Natural killer cell treated with Interleukin-12 subunit alpha and Interleukin-12 subunit beta and Interleukin-15 and Interleukin-18, amount 100 ng/mL, for 72 hours (primary cell): ENCODE results near the gene APIP. TPM values are rescaled to one million over a fixed set of nuclear protein-coding genes. Genes with fewer than 3 reads are reported as not detected.
"Not testable (repeated sequence)": the region's sequence is repeated elsewhere in the genome, so short reads cannot be mapped to it uniquely, and the experiment has no call there.

Experiments used
- ATAC-seq, 2 donors: fragments of 150-1000 bp; cut with Tn5 transposase in 1 of 2; sonication (Bioruptor Pico), chemical (Tn5 transposase) in 1 of 2; 2 replicates each; pipeline ENCODE4 v1.10.0; 2021
- DNase-seq: peaks from one replicate; pipeline ENCODE4 v3.0.0; 2022; ENCODE audit warnings: low spot score
- H3K27ac Mint-ChIP-seq, 2 donors: 1 replicate in 1 of 2; 2 replicates in 1 of 2; pipeline ENCODE4 v1.8.0; 2022; ENCODE audit warnings: mixed read lengths in 2 of 2, mild to moderate bottlenecking in 1 of 2, moderate library complexity in 1 of 2
- H3K27me3 Mint-ChIP-seq, 2 donors: 1 replicate in 1 of 2; 2 replicates in 1 of 2; pipeline ENCODE4 v1.8.0; 2022; ENCODE audit warnings: mixed read lengths in 2 of 2
- H3K36me3 Mint-ChIP-seq: one replicate; pipeline ENCODE4 v1.8.0; 2022; ENCODE audit warnings: mixed read lengths
- H3K4me1 Mint-ChIP-seq, 2 donors: 1 replicate in 1 of 2; 2 replicates in 1 of 2; pipeline ENCODE4 v1.8.0; 2022; ENCODE audit warnings: low read depth in 2 of 2, mixed read lengths in 2 of 2, mild to moderate bottlenecking in 1 of 2
- H3K4me3 Mint-ChIP-seq: one replicate; pipeline ENCODE4 v1.8.0; 2022; ENCODE audit warnings: mixed read lengths
- H3K9me3 Mint-ChIP-seq: 2 replicates; pipeline ENCODE4 v1.8.0; 2022; ENCODE audit warnings: mixed read lengths
- total RNA-seq, 2 donors: library from RNA; stranded (reverse); gene quantifications; one replicate each; pipeline ENCODE4 v1.2.3, GENCODE V29; 2022

The APIP gene
- total RNA-seq, 2 donors from 2014 or later, result 26.0 to 28.4 TPM

GRCh38 chr11:34913556-34913955, 2.6 kb downstream of the APIP start:
- not testable (repeated sequence) for H3K9me3 Mint-ChIP-seq, H3K36me3 Mint-ChIP-seq, H3K4me3 Mint-ChIP-seq, H3K27ac Mint-ChIP-seq, ATAC-seq, DNase-seq, H3K27me3 Mint-ChIP-seq
- peaks cover 24 to 34% of the 10 kb centered on the region in 2 donors for H3K4me1 Mint-ChIP-seq

DNA sequence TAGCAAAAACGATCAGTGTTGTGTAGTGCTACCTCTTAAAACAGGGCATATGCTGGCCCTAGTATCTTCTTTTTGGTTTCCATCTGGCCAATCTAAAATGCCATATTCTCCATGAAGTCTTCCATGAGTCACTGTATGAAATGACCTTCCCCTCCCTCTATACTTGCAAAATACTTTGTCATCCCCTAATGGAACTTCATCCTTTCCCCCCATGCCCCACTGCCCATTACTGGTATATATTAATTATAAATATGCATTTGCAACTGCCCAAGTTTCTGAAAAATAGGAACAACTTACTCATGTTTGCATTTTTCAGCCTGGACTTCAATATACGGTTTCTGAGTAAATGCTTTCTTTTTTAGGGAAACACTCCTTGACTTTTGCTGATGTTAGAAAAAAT, 4.5 kb downstream of the APIP start:
- no peaks in the 10 kb centered on the region for H3K27me3 Mint-ChIP-seq
- H3K4me1 Mint-ChIP-seq, result peaks cover 13 to 16% of the 10 kb centered on the region in 2 donors
- no peak for ATAC-seq
- no peak for DNase-seq
- H3K4me3 Mint-ChIP-seq, result no peak overlapping the region
- H3K36me3 Mint-ChIP-seq, result no peaks in the 10 kb centered on the region
- H3K9me3 Mint-ChIP-seq, result no peaks in the 10 kb centered on the region
- no peak overlapping the region for H3K27ac Mint-ChIP-seq

- Mint-ChIP-seq H3K4me3 (no peak overlapping the region), H3K9me3 (no peaks in the 10 kb centered on the region), H3K27me3 (no peaks in the 10 kb centered on the region), H3K36me3 (no peaks in the 10 kb centered on the region), H3K4me1 (peaks cover 13 to 14% of the 10 kb centered on the region in 2 donors), H3K27ac (no peak overlapping the region)
- no peak for ATAC-seq
- DNase-seq, result no peak
These were observed 5.4 kb downstream of the APIP start for GRCh38 chr11:34910817-34911216.

GRCh38 chr11:34909955-34910354, 6.2 kb downstream of the APIP start:
- Mint-ChIP-seq H3K9me3 (no peaks in the 10 kb centered on the region), H3K4me3 (no peak overlapping the region), H3K36me3 (no peaks in the 10 kb centered on the region), H3K27me3 (no peaks in the 10 kb centered on the region), H3K27ac (no peak overlapping the region), H3K4me1 (peaks cover 6 to 7% of the 10 kb centered on the region in 2 donors)
- no peak for DNase-seq
- peak in 1 of 2 donors; percentile 73 for ATAC-seq

GRCh38 chr11:34909415-34909814, 6.8 kb downstream of the APIP start:
- no peak for ATAC-seq
- H3K27me3 Mint-ChIP-seq, result no peaks in the 10 kb centered on the region
- peaks cover 9 to 11% of the 10 kb centered on the region in 2 donors for H3K4me1 Mint-ChIP-seq

DNA sequence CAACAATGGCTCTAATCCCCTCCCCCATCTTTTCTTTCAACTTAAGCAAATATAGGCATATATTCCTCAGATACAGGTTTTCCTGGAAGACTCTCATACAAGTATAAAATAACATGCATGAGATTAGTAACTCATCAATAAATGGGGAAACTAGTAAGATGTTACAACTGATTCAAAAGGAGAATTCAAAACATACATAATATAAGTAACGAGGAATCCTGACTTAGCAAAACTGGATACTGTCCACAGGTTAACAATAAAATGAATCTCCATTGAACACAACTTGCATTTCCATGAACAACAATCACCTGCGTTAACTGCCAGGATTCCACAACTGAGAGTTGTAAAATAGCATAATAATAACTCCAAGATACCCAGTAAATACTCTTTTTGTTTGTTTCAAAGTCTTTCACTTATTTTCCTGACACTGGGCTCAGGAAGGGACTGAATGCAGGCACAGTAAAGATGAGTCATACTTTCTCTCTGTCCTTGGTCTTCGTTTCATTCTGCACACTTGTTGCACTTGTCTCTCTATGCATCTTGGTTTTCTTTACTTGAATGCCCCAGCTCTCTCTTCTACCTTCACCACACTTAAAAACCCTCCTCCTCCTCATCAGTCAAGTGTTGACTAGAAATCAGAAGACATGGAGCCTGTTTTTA, 8.1 kb downstream of the APIP start:
- no peak overlapping the region for H3K27ac Mint-ChIP-seq
- ATAC-seq (no peak), DNase-seq (no peak)
- H3K4me1 Mint-ChIP-seq, result peaks cover 7 to 8% of the 10 kb centered on the region in 2 donors
- H3K4me3 Mint-ChIP-seq, result no peak overlapping the region
- H3K27me3 Mint-ChIP-seq, result no peaks in the 10 kb centered on the region
- H3K36me3 Mint-ChIP-seq, result no peaks in the 10 kb centered on the region
- H3K9me3 Mint-ChIP-seq, result no peaks in the 10 kb centered on the region

More at GRCh38 chr11:34909415-34909814, 6.8 kb downstream of the APIP start:
- Mint-ChIP-seq H3K27ac (no peak overlapping the region), H3K4me3 (no peak overlapping the region), H3K9me3 (no peaks in the 10 kb centered on the region), H3K36me3 (no peaks in the 10 kb centered on the region)
- no peak for DNase-seq

- H3K9me3 Mint-ChIP-seq, result no peaks in the 10 kb centered on the region
- DNase-seq (no peak), ATAC-seq (no peak)
- no peak overlapping the region for H3K4me3 Mint-ChIP-seq
- no peaks in the 10 kb centered on the region for H3K27me3 Mint-ChIP-seq
- H3K27ac Mint-ChIP-seq, result no peak overlapping the region
- H3K36me3 Mint-ChIP-seq, result peaks cover 3% of the 10 kb centered on the region
- H3K4me1 Mint-ChIP-seq, result peaks cover 4 to 8% of the 10 kb centered on the region in 2 donors
These were observed 10.5 kb downstream of the APIP start for GRCh38 chr11:34905666-34906065.

DNA sequence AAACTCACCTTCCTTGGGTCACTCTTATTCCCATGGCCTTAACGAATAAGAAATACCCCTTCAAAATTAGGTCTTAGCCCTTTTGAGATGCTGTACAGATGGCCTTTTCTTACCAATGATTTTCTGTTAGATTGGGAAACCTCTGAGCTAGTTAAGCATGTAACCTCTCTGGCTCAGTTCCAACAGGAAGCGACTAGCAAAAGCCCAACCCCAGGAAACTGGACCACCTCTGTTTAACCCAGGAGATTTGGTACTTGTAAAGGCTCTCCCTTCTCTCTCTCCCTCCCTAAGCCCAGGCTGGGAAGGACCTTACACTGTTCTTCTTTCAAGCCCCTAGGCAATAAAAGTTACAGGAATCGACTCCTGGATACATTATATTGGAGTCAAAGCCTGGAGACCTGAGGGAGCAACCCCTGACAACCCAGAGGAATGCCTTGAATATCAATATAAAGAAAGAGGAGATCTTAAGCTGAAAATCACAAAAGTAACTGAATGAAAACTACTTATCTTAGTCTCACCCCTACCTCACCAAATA, 11.7 kb downstream of the APIP start:
- no peak overlapping the region for H3K4me3 Mint-ChIP-seq
- ATAC-seq (no peak), DNase-seq (no peak)
- H3K4me1 Mint-ChIP-seq, result peaks cover 4 to 8% of the 10 kb centered on the region in 2 donors
- H3K9me3 Mint-ChIP-seq, result peaks cover 7% of the 10 kb centered on the region
- no peaks in the 10 kb centered on the region for H3K27me3 Mint-ChIP-seq
- peaks cover 15% of the 10 kb centered on the region for H3K36me3 Mint-ChIP-seq
- H3K27ac Mint-ChIP-seq, result no peak overlapping the region

- H3K27me3 Mint-ChIP-seq, result no peaks in the 10 kb centered on the region
- DNase-seq (no peak), ATAC-seq (no peak)
- peaks cover 4 to 6% of the 10 kb centered on the region in 2 donors for H3K4me1 Mint-ChIP-seq
- H3K27ac Mint-ChIP-seq, result no peak overlapping the region
- peaks cover 18% of the 10 kb centered on the region for H3K9me3 Mint-ChIP-seq
- no peak overlapping the region for H3K4me3 Mint-ChIP-seq
- H3K36me3 Mint-ChIP-seq, result peaks cover 38% of the 10 kb centered on the region
These were observed 16.6 kb downstream of the APIP start for GRCh38 chr11:34899633-34900016.

DNA sequence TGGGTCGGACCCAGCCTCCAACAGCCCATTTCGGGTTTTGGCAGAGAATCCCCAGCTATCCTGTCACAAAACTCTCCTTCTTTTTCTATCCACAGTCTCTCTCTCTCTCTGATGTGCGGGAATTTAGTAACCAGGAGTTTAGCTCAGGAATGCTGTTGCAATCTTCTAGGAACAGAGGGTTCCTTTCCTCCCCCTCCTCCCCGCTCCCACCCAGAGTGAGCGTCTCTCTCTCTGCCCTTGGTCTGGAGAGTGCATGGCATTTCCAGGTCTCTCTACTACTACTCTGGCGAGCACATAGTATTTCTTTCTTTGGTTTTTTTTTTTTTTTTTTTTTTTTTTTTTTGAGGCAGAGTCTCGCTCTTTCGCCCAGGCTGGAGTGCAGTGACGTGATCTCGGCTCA, 17.7 kb downstream of the APIP start:
- DNase-seq (no peak), ATAC-seq (no peak)
- H3K27ac Mint-ChIP-seq, result no peak overlapping the region
- peaks cover 0 to 3% of the 10 kb centered on the region in 2 donors for H3K4me1 Mint-ChIP-seq
- H3K36me3 Mint-ChIP-seq, result peaks cover 38% of the 10 kb centered on the region
- peaks cover 18% of the 10 kb centered on the region for H3K9me3 Mint-ChIP-seq
- no peak overlapping the region for H3K4me3 Mint-ChIP-seq
- no peaks in the 10 kb centered on the region for H3K27me3 Mint-ChIP-seq

DNA sequence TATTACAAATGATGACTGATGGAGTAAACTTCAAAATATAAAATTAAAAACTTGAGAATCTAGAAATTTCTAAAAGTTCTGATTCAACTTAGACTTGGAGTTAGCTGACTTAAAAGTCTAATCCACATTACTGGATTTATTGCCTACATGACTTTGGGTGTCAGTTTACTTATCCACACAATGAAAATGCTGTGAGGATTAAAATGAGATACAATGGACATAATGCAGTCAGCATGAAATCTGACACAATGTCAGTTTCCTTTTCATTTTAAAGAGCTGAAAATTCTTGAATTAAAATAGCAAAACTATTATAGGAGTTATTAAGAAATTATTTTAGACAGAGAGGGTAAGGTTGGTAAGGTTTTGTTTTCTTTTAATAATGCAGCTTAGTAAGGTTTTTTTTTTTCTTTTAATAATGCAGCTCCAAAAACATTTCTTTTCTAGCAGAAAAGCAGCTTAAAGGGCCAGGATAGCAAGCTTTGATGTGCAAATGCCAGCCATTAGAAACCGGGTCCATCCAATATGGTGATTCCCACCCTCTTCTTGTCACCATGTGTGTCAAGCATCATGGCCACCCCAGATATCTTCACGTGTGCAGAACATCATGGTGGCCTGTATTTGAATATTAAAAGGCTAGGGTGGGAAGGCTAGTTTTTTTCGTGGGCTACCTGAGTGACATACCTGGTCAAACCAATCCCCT, 18.9 kb downstream of the APIP start:
- no peak overlapping the region for H3K4me3 Mint-ChIP-seq
- ATAC-seq (no peak), DNase-seq (no peak)
- H3K9me3 Mint-ChIP-seq, result peaks cover 18% of the 10 kb centered on the region
- no peaks in the 10 kb centered on the region for H3K27me3 Mint-ChIP-seq
- peaks cover 0 to 3% of the 10 kb centered on the region in 2 donors for H3K4me1 Mint-ChIP-seq
- H3K36me3 Mint-ChIP-seq, result peaks cover 38% of the 10 kb centered on the region
- no peak overlapping the region for H3K27ac Mint-ChIP-seq

DNA sequence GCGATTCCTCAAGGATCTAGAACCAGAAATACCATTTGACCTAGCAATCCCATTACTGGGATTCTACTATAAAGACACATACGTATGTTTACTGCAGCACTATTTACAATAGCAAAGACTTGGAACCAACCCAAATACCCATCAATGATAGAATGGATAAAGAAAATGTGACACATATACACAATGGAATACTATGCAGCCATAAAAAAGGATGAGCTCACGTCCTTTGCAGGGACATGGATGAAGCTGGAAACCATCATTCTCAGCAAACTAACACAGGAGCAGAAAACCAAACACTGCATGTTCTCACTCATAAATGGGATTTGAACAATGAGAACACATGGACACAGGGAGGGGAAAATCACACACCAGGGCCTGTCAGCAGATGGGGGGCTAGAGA, 20.0 kb downstream of the APIP start:
- not testable (repeated sequence) for H3K4me3 Mint-ChIP-seq, H3K27ac Mint-ChIP-seq, DNase-seq, ATAC-seq, H3K27me3 Mint-ChIP-seq, H3K4me1 Mint-ChIP-seq
- H3K9me3 Mint-ChIP-seq, result peaks cover 18% of the 10 kb centered on the region
- peaks cover 38% of the 10 kb centered on the region for H3K36me3 Mint-ChIP-seq

DNA sequence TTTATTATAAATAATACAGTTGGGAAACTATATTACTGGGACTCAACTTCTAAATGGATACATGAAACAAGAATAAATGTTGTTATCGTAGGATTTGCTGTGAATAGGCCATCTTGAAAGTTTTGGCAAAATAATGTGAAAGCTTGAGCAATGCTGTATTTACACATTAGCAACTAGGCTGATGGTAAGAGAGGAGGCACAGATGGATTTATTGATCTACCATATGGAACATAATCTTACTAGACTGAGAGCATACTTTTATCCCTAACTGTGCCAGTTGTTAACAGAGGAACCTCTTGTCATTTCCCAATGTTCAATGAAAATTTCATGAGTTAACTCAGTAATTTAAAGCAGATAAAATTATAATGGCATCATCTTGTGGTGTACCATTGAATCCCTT, 22.8 kb downstream of the APIP start:
- Mint-ChIP-seq H3K4me1 (peaks cover 0 to 3% of the 10 kb centered on the region in 2 donors), H3K9me3 (peaks cover 7% of the 10 kb centered on the region), H3K27me3 (no peaks in the 10 kb centered on the region), H3K27ac (no peak overlapping the region), H3K4me3 (no peak overlapping the region), H3K36me3 (peaks cover 16% of the 10 kb centered on the region)
- no peak for DNase-seq
- no peak for ATAC-seq

DNA sequence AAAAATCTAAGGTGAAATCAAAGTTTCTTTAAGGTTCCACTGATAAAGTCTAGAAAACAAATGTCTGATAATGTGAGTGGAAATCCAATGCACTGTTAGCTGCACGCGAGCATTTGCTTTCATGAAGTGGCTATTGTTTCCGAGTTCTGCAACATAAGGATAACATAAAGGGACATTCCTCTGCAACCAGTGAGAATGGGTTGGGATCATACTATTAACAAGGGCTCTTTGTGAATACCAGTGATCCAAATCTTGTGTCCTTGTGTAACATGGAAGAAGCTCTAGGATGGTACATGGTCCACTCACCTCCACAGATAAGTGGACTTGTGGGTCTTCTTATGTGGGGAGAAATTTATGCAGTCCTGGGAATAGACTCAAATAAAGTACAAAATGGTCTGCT, 24.6 kb downstream of the APIP start:
- Mint-ChIP-seq H3K9me3 (peaks cover 6% of the 10 kb centered on the region), H3K36me3 (peaks cover 6% of the 10 kb centered on the region), H3K27ac (no peak overlapping the region), H3K4me1 (peaks cover 0 to 3% of the 10 kb centered on the region in 2 donors), H3K27me3 (no peaks in the 10 kb centered on the region), H3K4me3 (no peak overlapping the region)
- ATAC-seq (no peak), DNase-seq (no peak)
